Neural cell (in vitro differentiated cells): ENCODE data around the gene FGR. TPM values are rescaled to one million over a fixed set of nuclear protein-coding genes. Genes with fewer than 3 reads are reported as not detected.

Experiments used
- H2AFZ ChIP-seq: fragments of 200-600, 300-800 bp; sonication (generic), shearing (Covaris generic); 2 replicates; pipeline ENCODE4 v1.6.0; 2014; ENCODE audit warnings: low read depth, mild to moderate bottlenecking, antibody characterized with exemption, low read length, moderate library complexity
- H3F3A ChIP-seq: fragments of 200-600 bp; shearing (Covaris generic); 2 replicates; pipeline ENCODE4 v1.6.1; 2016; ENCODE audit warnings: mild to moderate bottlenecking, moderate library complexity, mixed read lengths, antibody characterized with exemption, low read length; ENCODE audit not compliant: insufficient read depth, poor library complexity, severe bottlenecking
- H3K27ac ChIP-seq: fragments of 200-600, 300-800 bp; sonication (generic), shearing (Covaris generic); 2 replicates; pipeline ENCODE4 v1.5.1; 2014; ENCODE audit warnings: mild to moderate bottlenecking, low read length, moderate library complexity
- H3K27me3 ChIP-seq: fragments of 300-800, 200-600 bp; sonication (generic), shearing (Covaris generic); 2 replicates; pipeline ENCODE4 v1.6.0; 2014; ENCODE audit warnings: mild to moderate bottlenecking, low read depth, low read length, moderate library complexity; ENCODE audit not compliant: insufficient read depth
- H3K36me3 ChIP-seq: fragments of 300-800, 200-600 bp; sonication (generic), shearing (Covaris generic); 2 replicates; pipeline ENCODE4 v1.5.1; 2014; ENCODE audit warnings: mild to moderate bottlenecking, antibody characterized with exemption, low read length, moderate library complexity; ENCODE audit not compliant: insufficient read depth
- H3K4me2 ChIP-seq: fragments of 300-800, 200-600 bp; sonication (generic), shearing (Covaris generic); 2 replicates; pipeline ENCODE4 v1.6.0; 2014; ENCODE audit warnings: mild to moderate bottlenecking, low read length
- H3K4me3 ChIP-seq: fragments of 300-800, 200-600 bp; sonication (generic), shearing (Covaris generic); 2 replicates; pipeline ENCODE4 v1.5.1; 2014; ENCODE audit warnings: mild to moderate bottlenecking, low read length, moderate library complexity
- H3K79me2 ChIP-seq: fragments of 200-600 bp; shearing (Covaris generic); replicated peaks from 2 replicates; pipeline ENCODE4 v1.6.0; 2014; ENCODE audit warnings: mild to moderate bottlenecking, low read length, moderate library complexity; ENCODE audit not compliant: insufficient read depth
- H3K9ac ChIP-seq: fragments of 300-800, 200-600 bp; sonication (generic), shearing (Covaris generic); 2 replicates; pipeline ENCODE4 v1.6.1; 2016; ENCODE audit warnings: mild to moderate bottlenecking, low read length, mixed read lengths
- H3K9me2 ChIP-seq: fragments of 200-600 bp; shearing (Covaris generic); 2 replicates; pipeline ENCODE4 v1.6.1; 2016; ENCODE audit warnings: mild to moderate bottlenecking, low read length, mixed read lengths; ENCODE audit not compliant: insufficient read depth
- H3K9me3 ChIP-seq: fragments of 200-600, 300-800 bp; sonication (generic), shearing (Covaris generic); 2 replicates; pipeline ENCODE4 v1.6.1; 2016; ENCODE audit warnings: mild to moderate bottlenecking, mixed run types, low read length, moderate library complexity, mixed read lengths
- H4K20me1 ChIP-seq: fragments of 200-600 bp; shearing (Covaris generic); 2 replicates; pipeline ENCODE4 v1.6.1; 2016; ENCODE audit warnings: mild to moderate bottlenecking, mixed run types; ENCODE audit not compliant: insufficient read depth
- EP300 ChIP-seq: fragments of 450-650 bp; conservative IDR thresholded peaks from 2 replicates; pipeline ENCODE4 v1.6.1; 2014; ENCODE audit warnings: antibody characterized with exemption, mild to moderate bottlenecking, moderate library complexity; ENCODE audit not compliant: poor library complexity, severe bottlenecking
- EZH2 ChIP-seq: fragments of 200-600, 300-800 bp; shearing (Covaris generic), sonication (generic); IDR thresholded peaks from 2 replicates; pipeline ENCODE4 v1.6.1; 2014; ENCODE audit warnings: antibody characterized with exemption, low read length, borderline replicate concordance, mild to moderate bottlenecking; ENCODE audit not compliant: insufficient read depth, poor library complexity, severe bottlenecking
- MXI1 ChIP-seq: fragments of 450-650 bp; conservative IDR thresholded peaks from 2 replicates; pipeline ENCODE4 v1.6.1; 2014; ENCODE audit warnings: antibody characterized with exemption, mild to moderate bottlenecking; ENCODE audit not compliant: poor library complexity, severe bottlenecking
- POLR2AphosphoS5 ChIP-seq: IDR thresholded peaks from 2 replicates; pipeline ENCODE4 v1.6.1; 2012
- RAD21 ChIP-seq: fragments of 450-650 bp; conservative IDR thresholded peaks from 2 replicates; pipeline ENCODE4 v1.6.1; 2014; ENCODE audit warnings: antibody characterized with exemption, mild to moderate bottlenecking, moderate library complexity
- SMC3 ChIP-seq: fragments of 450-650 bp; conservative IDR thresholded peaks from 2 replicates; pipeline ENCODE4 v1.6.1; 2014; ENCODE audit warnings: antibody characterized with exemption, mild to moderate bottlenecking, moderate library complexity; ENCODE audit not compliant: poor library complexity
- TAF1 ChIP-seq: IDR thresholded peaks from 2 replicates; pipeline ENCODE4 v1.6.1; 2012; ENCODE audit warnings: low read depth
- polyA plus RNA-seq: library from polyadenylated mRNA; depleted of rRNA; stranded (reverse); fragments of >200 nt; gene quantifications from 2 replicates; pipeline ENCODE4 v1.2.3, GENCODE V29; 2014
- TF ChIP-seq, protein P1 (sequence below): IDR thresholded peaks from 2 replicates; pipeline ENCODE4 v1.6.1; 2012; ENCODE audit warnings: borderline replicate concordance
- TF ChIP-seq, protein P2 (sequence below): fragments of 450-650 bp; IDR thresholded peaks from 2 replicates; pipeline ENCODE4 v1.5.1; 2014; ENCODE audit warnings: antibody characterized with exemption, mild to moderate bottlenecking, moderate library complexity; ENCODE audit not compliant: poor library complexity, severe bottlenecking

Gene FGR
- polyA plus RNA-seq, 1 donor from 2014 or later, result not detected

DNA sequence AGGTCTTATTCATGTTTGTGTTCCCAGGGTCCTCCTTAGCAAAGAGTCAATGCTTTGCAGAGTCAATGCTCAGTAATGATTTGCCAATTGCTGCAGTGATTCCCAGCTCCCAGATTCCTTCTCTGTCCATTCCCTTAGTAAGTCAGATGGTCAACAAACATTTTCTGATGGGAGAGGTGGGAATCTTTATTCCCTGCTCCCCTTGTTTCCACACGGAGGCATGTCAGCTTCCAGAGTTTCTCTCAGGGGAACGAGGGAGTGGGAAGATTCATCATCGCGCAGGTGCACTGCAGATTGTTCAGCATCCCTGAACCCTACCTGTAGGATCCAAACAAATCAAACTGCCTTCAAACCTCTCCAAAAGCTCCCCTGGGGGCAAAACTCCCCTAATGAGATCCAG is 23.5 kb downstream of the FGR start:
- no peaks in the 10 kb centered on the region for H3K79me2 ChIP-seq
- no peak overlapping the region for H2AFZ ChIP-seq
- H3K4me2 ChIP-seq, result no peak overlapping the region
- H3K4me3 ChIP-seq, result no peak overlapping the region
- H3K9me3 ChIP-seq, result no peaks in the 10 kb centered on the region
- no peak overlapping the region for H3K9ac ChIP-seq
- no peaks in the 10 kb centered on the region for H4K20me1 ChIP-seq
- no peaks in the 10 kb centered on the region for H3K27me3 ChIP-seq
- no peak overlapping the region for H3K27ac ChIP-seq
- H3K36me3 ChIP-seq, result no peaks in the 10 kb centered on the region
- no peaks in the 10 kb centered on the region for H3F3A ChIP-seq
- no peak for TF ChIP-seq SMC3
- TF ChIP-seq, protein P1, sequence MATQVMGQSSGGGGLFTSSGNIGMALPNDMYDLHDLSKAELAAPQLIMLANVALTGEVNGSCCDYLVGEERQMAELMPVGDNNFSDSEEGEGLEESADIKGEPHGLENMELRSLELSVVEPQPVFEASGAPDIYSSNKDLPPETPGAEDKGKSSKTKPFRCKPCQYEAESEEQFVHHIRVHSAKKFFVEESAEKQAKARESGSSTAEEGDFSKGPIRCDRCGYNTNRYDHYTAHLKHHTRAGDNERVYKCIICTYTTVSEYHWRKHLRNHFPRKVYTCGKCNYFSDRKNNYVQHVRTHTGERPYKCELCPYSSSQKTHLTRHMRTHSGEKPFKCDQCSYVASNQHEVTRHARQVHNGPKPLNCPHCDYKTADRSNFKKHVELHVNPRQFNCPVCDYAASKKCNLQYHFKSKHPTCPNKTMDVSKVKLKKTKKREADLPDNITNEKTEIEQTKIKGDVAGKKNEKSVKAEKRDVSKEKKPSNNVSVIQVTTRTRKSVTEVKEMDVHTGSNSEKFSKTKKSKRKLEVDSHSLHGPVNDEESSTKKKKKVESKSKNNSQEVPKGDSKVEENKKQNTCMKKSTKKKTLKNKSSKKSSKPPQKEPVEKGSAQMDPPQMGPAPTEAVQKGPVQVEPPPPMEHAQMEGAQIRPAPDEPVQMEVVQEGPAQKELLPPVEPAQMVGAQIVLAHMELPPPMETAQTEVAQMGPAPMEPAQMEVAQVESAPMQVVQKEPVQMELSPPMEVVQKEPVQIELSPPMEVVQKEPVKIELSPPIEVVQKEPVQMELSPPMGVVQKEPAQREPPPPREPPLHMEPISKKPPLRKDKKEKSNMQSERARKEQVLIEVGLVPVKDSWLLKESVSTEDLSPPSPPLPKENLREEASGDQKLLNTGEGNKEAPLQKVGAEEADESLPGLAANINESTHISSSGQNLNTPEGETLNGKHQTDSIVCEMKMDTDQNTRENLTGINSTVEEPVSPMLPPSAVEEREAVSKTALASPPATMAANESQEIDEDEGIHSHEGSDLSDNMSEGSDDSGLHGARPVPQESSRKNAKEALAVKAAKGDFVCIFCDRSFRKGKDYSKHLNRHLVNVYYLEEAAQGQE, result no peak
- TF ChIP-seq EP300, result no peak
- TF ChIP-seq, protein P2, sequence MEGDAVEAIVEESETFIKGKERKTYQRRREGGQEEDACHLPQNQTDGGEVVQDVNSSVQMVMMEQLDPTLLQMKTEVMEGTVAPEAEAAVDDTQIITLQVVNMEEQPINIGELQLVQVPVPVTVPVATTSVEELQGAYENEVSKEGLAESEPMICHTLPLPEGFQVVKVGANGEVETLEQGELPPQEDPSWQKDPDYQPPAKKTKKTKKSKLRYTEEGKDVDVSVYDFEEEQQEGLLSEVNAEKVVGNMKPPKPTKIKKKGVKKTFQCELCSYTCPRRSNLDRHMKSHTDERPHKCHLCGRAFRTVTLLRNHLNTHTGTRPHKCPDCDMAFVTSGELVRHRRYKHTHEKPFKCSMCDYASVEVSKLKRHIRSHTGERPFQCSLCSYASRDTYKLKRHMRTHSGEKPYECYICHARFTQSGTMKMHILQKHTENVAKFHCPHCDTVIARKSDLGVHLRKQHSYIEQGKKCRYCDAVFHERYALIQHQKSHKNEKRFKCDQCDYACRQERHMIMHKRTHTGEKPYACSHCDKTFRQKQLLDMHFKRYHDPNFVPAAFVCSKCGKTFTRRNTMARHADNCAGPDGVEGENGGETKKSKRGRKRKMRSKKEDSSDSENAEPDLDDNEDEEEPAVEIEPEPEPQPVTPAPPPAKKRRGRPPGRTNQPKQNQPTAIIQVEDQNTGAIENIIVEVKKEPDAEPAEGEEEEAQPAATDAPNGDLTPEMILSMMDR, result no peak
- no peak for TF ChIP-seq POLR2AphosphoS5
- no peak for TF ChIP-seq RAD21
- TF ChIP-seq MXI1, result no peak
- no peak for TF ChIP-seq TAF1
- TF ChIP-seq EZH2, result no peak
- no peaks in the 10 kb centered on the region for H3K9me2 ChIP-seq

DNA sequence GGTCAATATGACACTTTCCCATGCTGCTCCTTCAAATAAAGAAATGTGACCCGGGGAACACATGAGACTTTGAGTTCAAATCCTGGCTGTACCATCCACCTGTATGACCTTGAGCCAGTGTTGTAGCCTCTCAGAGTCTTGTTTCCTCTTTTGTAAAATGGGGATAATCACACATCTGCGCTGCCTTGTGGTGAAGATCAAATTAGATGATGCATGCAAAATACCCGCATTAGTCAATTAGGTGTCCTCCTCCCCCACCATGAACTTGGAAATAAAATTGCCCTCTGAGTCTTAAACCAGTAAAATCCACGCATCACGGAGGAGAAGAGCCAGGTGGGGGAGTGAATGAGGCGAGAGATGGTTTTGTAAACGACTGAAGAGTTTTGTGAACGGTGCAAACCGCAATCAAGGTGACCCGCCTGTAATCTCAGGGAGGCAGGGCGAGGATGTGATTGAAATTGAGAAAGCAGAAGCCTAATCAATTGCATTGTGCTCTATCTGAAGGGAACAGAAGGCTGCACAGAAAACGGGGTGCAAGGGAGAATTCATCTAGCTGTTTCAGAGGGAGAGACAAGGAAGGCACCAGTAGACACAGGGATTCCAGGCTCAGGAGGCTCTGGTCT is 25.3 kb downstream of the FGR start:
- Histone ChIP-seq H2AFZ (no peak overlapping the region), H3F3A (no peaks in the 10 kb centered on the region), H3K36me3 (no peaks in the 10 kb centered on the region), H3K79me2 (no peaks in the 10 kb centered on the region), H3K27me3 (no peaks in the 10 kb centered on the region), H4K20me1 (no peaks in the 10 kb centered on the region), H3K27ac (no peak overlapping the region), H3K9ac (no peak overlapping the region), H3K9me2 (no peaks in the 10 kb centered on the region), H3K4me3 (no peak overlapping the region), H3K4me2 (no peak overlapping the region), H3K9me3 (no peaks in the 10 kb centered on the region)
- TF ChIP-seq POLR2AphosphoS5, result no peak
- TF ChIP-seq EZH2, result no peak
- TF ChIP-seq, protein P1, result no peak
- no peak for TF ChIP-seq SMC3
- no peak for TF ChIP-seq MXI1
- no peak for TF ChIP-seq EP300
- TF ChIP-seq, protein P2, result no peak
- no peak for TF ChIP-seq TAF1
- no peak for TF ChIP-seq RAD21
